Heart left ventricle (tissue), 16 donors: ENCODE results near the gene EBF4. TPM values are rescaled to one million over a fixed set of nuclear protein-coding genes. Genes with fewer than 3 reads are reported as not detected.

ENCODE experiments used
- ATAC-seq, 4 donors: fragments of 200-7000 bp; cut with Tn5 transposase; one replicate each; pipeline ENCODE4 v1.9.1; 2020 to 2022; ENCODE audit warnings: moderate library complexity in 4 of 4, mild to moderate bottlenecking in 3 of 4, moderate number of reproducible peaks in 1 of 4
- DNase-seq, 5 donors: peaks; one replicate each; pipeline ENCODE4 v3.0.0-alpha.2; 2020
- H3K27ac ChIP-seq, 12 donors: fragments of 200-600 bp; sonication (generic) in 4 of 12; one replicate each; pipeline versions ENCODE4 v1.5.0 to v1.8.0; 2016 to 2022; ENCODE audit warnings: mild to moderate bottlenecking in 2 of 12
- H3K27me3 ChIP-seq, 9 donors: fragments of 200-600 bp; sonication (generic) in 2 of 9; one replicate each; pipeline versions ENCODE4 v1.5.1 to v1.8.0; 2016 to 2022; ENCODE audit warnings: mild to moderate bottlenecking in 3 of 9
- H3K36me3 ChIP-seq, 9 donors: fragments of 200-600 bp; sonication (generic) in 2 of 9; one replicate each; pipeline versions ENCODE4 v1.5.0 to v1.8.0; 2018 to 2022; ENCODE audit warnings: mild to moderate bottlenecking in 2 of 9
- H3K4me1 ChIP-seq, 12 donors: fragments of 200-600 bp; sonication (generic) in 4 of 12; one replicate each; pipeline versions ENCODE4 v1.5.0 to v1.8.0; 2016 to 2022; ENCODE audit warnings: mild to moderate bottlenecking in 3 of 12
- H3K4me3 ChIP-seq, 12 donors: fragments of 200-600 bp; sonication (generic) in 4 of 12; one replicate each; pipeline versions ENCODE4 v1.5.0 to v1.8.0; 2017 to 2022; ENCODE audit warnings: mild to moderate bottlenecking in 9 of 12, moderate library complexity in 4 of 12
- H3K9me3 ChIP-seq, 12 donors: fragments of 200-600 bp; sonication (generic) in 4 of 12; one replicate each; pipeline versions ENCODE4 v1.5.0 to v1.8.0; 2016 to 2022; ENCODE audit warnings: mild to moderate bottlenecking in 1 of 12
- CTCF ChIP-seq, 12 donors: fragments of 200-600 bp; sonication (generic) in 4 of 12; IDR thresholded peaks; one replicate each; pipeline versions ENCODE4 v1.5.0 to v1.8.0; 2018 to 2022; ENCODE audit warnings: antibody characterized with exemption in 12 of 12, mild to moderate bottlenecking in 5 of 12
- POLR2A ChIP-seq, 2 donors: fragments of 450-650 bp; IDR thresholded peaks; one replicate each; pipeline ENCODE4 v1.6.1; 2017; ENCODE audit warnings: antibody characterized with exemption in 2 of 2, mild to moderate bottlenecking in 2 of 2, moderate library complexity in 2 of 2
- WGBS, 4 donors: extraction: QIAGEN DNeasy Blood & Tissue Kit in 2 of 4; methylation state at CpG; one replicate each; pipeline versions ENCODE4 v1.1.5 to v1.1.7; 2013 to 2018; 5-methylcytosine and 5-hydroxymethylcytosine counted together
- intact Hi-C, 10 donors: fragments of 100-400 bp; cut with DNase I; formaldehyde crosslinking; loops; one replicate each; pipeline versions ENCODE4 v1.11.1 to v1.14.2; 2022
- polyA plus RNA-seq, 2 donors: library from polyadenylated mRNA; stranded (reverse); fragments of 200-250 nt; gene quantifications; one replicate each; pipeline ENCODE4 v1.2.3, GENCODE V29; 2013
- total RNA-seq, 9 donors: library from RNA; depleted of rRNA in 2 of 9; stranded (reverse); fragments of >200 nt in 2 of 9; fragmentation: NEBNext Ultra II Directional in 3 of 9; extraction: Animal tissue kit (Norgen Biotek cat#: 25700) in 3 of 9; gene quantifications; one replicate each; pipeline versions ENCODE4 v1.1.0 to v1.2.4, GENCODE V29; 2016 to 2023
- donor health status: ischemic (EF 13 %, LVEDD 7.1; RV severe dilation, severe dysfunction).
- donor health status: healthy with polysubstance abuse.
- donor health status: DM: no; HTN: yes; CAD: no.
- donor health status: DM: no; HTN: no; CAD: no.
- donor health status: ischemic (EF 25% LVEDD 6.9; RV normal size, moderate dysfunction).
- donor health status: ischemic (EF 25% LVEDD 5.7; RV mildly dilated, moderate dysfunction).
- donor health status: healthy.
- donor health status: DM: yes; HTN: yes; CAD: no.
- donor health status: ischemic (EF 35%, LVEDD 5.7; RV mildly dilated, moderate dysfunction).
- donor health status: nonischemic (EF 11% LVEDD 7.7; RV severe dilation, severe dysfunction).
- donor health status: DM: yes; HTN: yes; CAD: no.
- donor health status: PGD.
- donor health status: ischemic (EF 29% LVEDD 5.4; RV normal size, mild dysfunction).
- donor health status: nonischemic (EF 23%, LVEDD 6.1; RV moderate dilation, normal function).

The EBF4 gene
- total and polyA plus RNA-seq, 11 donors = 2.5 to 6.4 (median 3.8) TPM

- H3K36me3 ChIP-seq = no peaks in the 10 kb centered on the region
- H3K9me3 ChIP-seq = no peaks in the 10 kb centered on the region
- H3K4me3 ChIP-seq = no peak overlapping the region
- TF ChIP-seq POLR2A (IDR thresholded peaks at IDR 0.05) = no peak
- TF ChIP-seq CTCF (IDR thresholded peaks at IDR 0.05) = no peak
- ATAC-seq (no peak), DNase-seq (no peak)
- no peaks in the 10 kb centered on the region for H3K4me1 ChIP-seq
- H3K27ac ChIP-seq = no peak overlapping the region
- WGBS, 4 donors = 87 to 91% (median 89%) methylated on average over 4 of the region's 4 CpGs
- peaks cover 0 to 47% (median 6%) of the 10 kb centered on the region in 9 donors for H3K27me3 ChIP-seq
- intact Hi-C loops = loop anchor here in 1 of 10 donors (5.0 kb wide), 1 partner anchor 50 kb away; the partner anchor contains the start of gene C20orf141
Observed at GRCh38 chr20:2761885-2762284, 69.3 kb downstream of the EBF4 start.

GRCh38 chr20:2762578-2763131 lies 70.1 kb downstream of the EBF4 start:
- DNase-seq (no peak), ATAC-seq (no peak)
- intact Hi-C loops = loop anchor here in 1 of 10 donors (5.0 kb wide), 1 partner anchor 50 kb away; the partner anchor contains the start of gene C20orf141
- H3K4me3 ChIP-seq = no peak overlapping the region
- no peaks in the 10 kb centered on the region for H3K36me3 ChIP-seq
- no peaks in the 10 kb centered on the region for H3K9me3 ChIP-seq
- WGBS, 4 donors = 36 to 64% (median 49%) methylated on average over 2 of the region's 2 CpGs
- TF ChIP-seq CTCF (IDR thresholded peaks at IDR 0.05) (no peak), POLR2A (IDR thresholded peaks at IDR 0.05) (no peak)
- no peak overlapping the region for H3K27ac ChIP-seq
- peaks cover 0 to 49% (median 6%) of the 10 kb centered on the region in 9 donors for H3K27me3 ChIP-seq
- peaks cover 0 to under 1% (median 0%) of the 10 kb centered on the region in 12 donors for H3K4me1 ChIP-seq

- Histone ChIP-seq H3K4me3 (no peak overlapping the region), H3K27me3 (peaks cover 0 to 49% (median 11%) of the 10 kb centered on the region in 9 donors), H3K4me1 (peaks cover 0 to 6% (median 1%) of the 10 kb centered on the region in 12 donors), H3K9me3 (no peaks in the 10 kb centered on the region), H3K27ac (no peak overlapping the region), H3K36me3 (no peaks in the 10 kb centered on the region)
- TF ChIP-seq CTCF (IDR thresholded peaks at IDR 0.05) = no peak
- no peak for TF ChIP-seq POLR2A (IDR thresholded peaks at IDR 0.05)
- 38 to 61% (median 46%) methylated on average over 5 of the region's 5 CpGs for WGBS, 4 donors
- no peak for DNase-seq
- intact Hi-C loops = loop anchor here in 1 of 10 donors (5.0 kb wide), 1 partner anchor 49 kb away; the partner anchor contains the start of gene C20orf141
- ATAC-seq = no peak
Observed at GRCh38 chr20:2763186-2763585, 70.6 kb downstream of the EBF4 start.

- Histone ChIP-seq H3K4me3 (no peak overlapping the region), H3K27me3 (peaks cover 0 to 48% (median 11%) of the 10 kb centered on the region in 9 donors), H3K4me1 (peaks cover 0 to 9% (median 2%) of the 10 kb centered on the region in 12 donors), H3K36me3 (no peaks in the 10 kb centered on the region), H3K9me3 (no peaks in the 10 kb centered on the region), H3K27ac (no peak overlapping the region)
- peak in 2 of 5 donors; percentile 54 to 63 for DNase-seq
- peak; percentile 42 to 89 (median 73) for ATAC-seq
- 50 to 60% (median 54%) methylated on average over 7 to 15 of the region's 15 CpGs for WGBS, 4 donors
- TF ChIP-seq POLR2A (IDR thresholded peaks at IDR 0.05) (no peak), CTCF (IDR thresholded peaks at IDR 0.05) (no peak)
- intact Hi-C loops = no loop called here
Observed at GRCh38 chr20:2767768-2768631, 75.4 kb downstream of the EBF4 start.
